IMR-90 (cell line): Measurements from ENCODE around the gene RABEP2. TPM values are rescaled to one million over a fixed set of nuclear protein-coding genes. Genes with fewer than 3 reads are reported as not detected.

ENCODE experiments used
- ATAC-seq: fragments of 200-7000 bp; cut with Tn5 transposase; 2 replicates; pipeline ENCODE4 v1.9.1; 2020; ENCODE audit warnings: low read depth, mild to moderate bottlenecking, moderate library complexity
- BruUV-seq: library from RNA; stranded (reverse); fragments of 400-500 nt; replicated peaks from 2 replicates; lab custom pipeline; 2021; lab: Mats Ljungman, UMichigan
- CTCF ChIA-PET: fragments of 300-600 bp; formaldehyde crosslinking; extraction: SDS; loops from one replicate; lab custom pipeline; 2021; ENCODE audit warnings: antibody characterized with exemption; lab: Yijun Ruan, JAX
- POLR2A ChIA-PET: fragments of 300-600 bp; sonication (Branson Sonifier 250); formaldehyde crosslinking; loops from one replicate; lab custom pipeline; 2022; ENCODE audit warnings: antibody characterized with exemption; ENCODE audit not compliant: unreplicated experiment; lab: Charles Lee
- DNase-seq: peaks from one replicate; pipeline ENCODE4 v3.0.0; 2013
- H2AFZ ChIP-seq: replicated peaks from 2 replicates; pipeline ENCODE3; 2013; ENCODE audit warnings: low read length, mild to moderate bottlenecking; ENCODE audit not compliant: poor library complexity
- H2AK5ac ChIP-seq: 2 replicates; pipeline ENCODE4 v1.6.1; 2013; ENCODE audit warnings: low read depth, low read length, inconsistent platforms
- H2AK9ac ChIP-seq: replicated peaks from 2 replicates; pipeline ENCODE3; 2013; ENCODE audit warnings: mild to moderate bottlenecking, low read depth, low read length, moderate library complexity; ENCODE audit not compliant: poor library complexity
- H2BK120ac ChIP-seq: 2 replicates; pipeline ENCODE4 v1.6.1; 2013; ENCODE audit warnings: low read depth, low read length, inconsistent platforms
- H2BK15ac ChIP-seq: 3 replicates; pipeline ENCODE4 v1.6.1; 2013; ENCODE audit warnings: low read depth, low read length, inconsistent platforms
- H2BK20ac ChIP-seq: 2 replicates; pipeline ENCODE4 v1.6.1; 2013; ENCODE audit warnings: low read depth, mild to moderate bottlenecking, inconsistent platforms, low read length, moderate library complexity
- H2BK5ac ChIP-seq: 2 replicates; pipeline ENCODE4 v1.6.1; 2013; ENCODE audit warnings: mild to moderate bottlenecking, low read depth, low read length, inconsistent platforms; ENCODE audit not compliant: poor library complexity, severe bottlenecking
- H3K14ac ChIP-seq: replicated peaks from 2 replicates; pipeline ENCODE4 v1.6.1; 2013; ENCODE audit warnings: low read depth, low read length, inconsistent platforms
- H3K18ac ChIP-seq: 2 replicates; pipeline ENCODE4 v1.6.1; 2013; ENCODE audit warnings: low read depth, low read length, control low read depth
- H3K23ac ChIP-seq: 2 replicates; pipeline ENCODE4 v1.6.1; 2013; ENCODE audit warnings: low read depth, low read length, inconsistent platforms
- H3K27ac ChIP-seq: 2 replicates; pipeline ENCODE4 v1.5.1; 2013; ENCODE audit warnings: mild to moderate bottlenecking, control low read depth, low read length; ENCODE audit not compliant: insufficient read depth
- H3K27me3 ChIP-seq: 2 replicates; pipeline ENCODE4 v1.6.1; 2013; ENCODE audit warnings: low read length; ENCODE audit not compliant: control insufficient read depth, insufficient read depth
- H3K36me3 ChIP-seq: 2 replicates; pipeline ENCODE4 v1.6.1; 2013; ENCODE audit warnings: low read length, mixed read lengths; ENCODE audit not compliant: control insufficient read depth, insufficient read depth
- H3K4ac ChIP-seq: 2 replicates; pipeline ENCODE4 v1.6.1; 2013; ENCODE audit warnings: low read depth, low read length, inconsistent platforms
- H3K4me1 ChIP-seq: 2 replicates; pipeline ENCODE4 v1.6.1; 2013; ENCODE audit warnings: low read length, mixed read lengths; ENCODE audit not compliant: control insufficient read depth, insufficient read depth
- H3K4me2 ChIP-seq: 2 replicates; pipeline ENCODE4 v1.6.1; 2013; ENCODE audit warnings: low read depth, mild to moderate bottlenecking, control low read depth, low read length, moderate library complexity
- H3K4me3 ChIP-seq: 2 replicates; pipeline ENCODE4 v1.5.1; 2013; ENCODE audit warnings: low read depth, mild to moderate bottlenecking, control low read depth, low read length, moderate library complexity; ENCODE audit not compliant: insufficient read depth
- H3K56ac ChIP-seq: 2 replicates; pipeline ENCODE4 v1.6.1; 2013; ENCODE audit warnings: low read length, inconsistent platforms; ENCODE audit not compliant: insufficient read depth; ENCODE audit errors: extremely low read depth
- H3K79me1 ChIP-seq, 2 experiments: 2 replicates each; pipeline ENCODE4 v1.6.1; 2013; ENCODE audit warnings: low read length in 2 of 2, inconsistent platforms in 1 of 2, low read depth in 1 of 2
- H3K9ac ChIP-seq: 2 replicates; pipeline ENCODE4 v1.6.1; 2013; ENCODE audit warnings: low read depth, low read length, control low read depth
- H3K9me1 ChIP-seq: 2 replicates; pipeline ENCODE4 v1.6.1; 2013; ENCODE audit warnings: low read length, inconsistent platforms; ENCODE audit not compliant: insufficient read depth
- H3K9me3 ChIP-seq: 2 replicates; pipeline ENCODE4 v1.6.1; 2013; ENCODE audit warnings: low read length; ENCODE audit not compliant: control insufficient read depth, insufficient read depth
- H4K20me1 ChIP-seq: 2 replicates; pipeline ENCODE4 v1.6.1; 2013; ENCODE audit warnings: low read length, inconsistent platforms; ENCODE audit not compliant: insufficient read depth
- H4K5ac ChIP-seq: 2 replicates; pipeline ENCODE4 v1.6.1; 2013; ENCODE audit warnings: mild to moderate bottlenecking, low read depth, low read length, control low read depth
- H4K8ac ChIP-seq, 2 experiments: 2 replicates each; pipeline ENCODE4 v1.6.1; 2013; ENCODE audit warnings: low read depth in 2 of 2, low read length in 2 of 2, control low read depth in 1 of 2, inconsistent platforms in 1 of 2
- H4K91ac ChIP-seq: 2 replicates; pipeline ENCODE4 v1.6.1; 2013; ENCODE audit warnings: low read depth, low read length, inconsistent platforms; ENCODE audit not compliant: insufficient read depth
- CHD1 ChIP-seq: IDR thresholded peaks from 2 replicates; pipeline ENCODE4 v1.6.1; 2012; ENCODE audit warnings: low read depth, low read length, improper control_type of control experiment
- RCOR1 ChIP-seq: IDR thresholded peaks from 2 replicates; pipeline ENCODE4 v1.6.1; 2012; ENCODE audit warnings: mild to moderate bottlenecking, low read length, improper control_type of control experiment; ENCODE audit not compliant: insufficient replicate concordance
- WGBS, 2 experiments: methylation state at CpG; one replicate each; pipeline versions ENCODE4 v1.1.5 to v1.1.7; 2013; ENCODE audit warnings: missing lambda C conversion rate in 2 of 2; ENCODE audit not compliant: insufficient read length in 1 of 2; ENCODE audit errors: extremely low coverage in 2 of 2; 5-methylcytosine and 5-hydroxymethylcytosine counted together
- dilution Hi-C: fragments of 300-500 bp; cut with HindIII; formaldehyde crosslinking; loops from one replicate; pipeline ENCODE4 v1.14.3; 2018; ENCODE audit warnings: low sequenced_read_pairs; ENCODE audit not compliant: unreplicated experiment
- in situ Hi-C: fragments of 300-500 bp; cut with MboI; formaldehyde crosslinking; loops from 3 replicates; pipeline ENCODE4 v1.14.3; 2019; ENCODE audit warnings: low sequenced_read_pairs, inconsistent platforms, mixed read lengths
- intact Hi-C: fragments of 100-400 bp; cut with micrococcal nuclease; formaldehyde crosslinking; loops from 2 replicates; pipeline ENCODE4 v1.10.0; 2022
- polyA plus RNA-seq, 3 experiments: library from polyadenylated mRNA; depleted of rRNA; stranded (reverse); fragments of >200 nt; gene quantifications; 2 replicates each; pipeline ENCODE4 v1.2.3, GENCODE V29; 2012; ENCODE audit warnings: low replicate concordance in 1 of 3
- total RNA-seq: library from RNA; depleted of rRNA; stranded (reverse); fragments of >200 nt; gene quantifications from 2 replicates; pipeline ENCODE4 v1.2.3, GENCODE V29; 2012

RABEP2 gene
- total and polyA plus RNA-seq, 2 of the 4 experiments (the other 2 are of a cell fraction): 12.2 to 20.0 TPM

- Histone ChIP-seq H3K4me2 (no peak overlapping the region), H4K5ac (no peak overlapping the region), H3K36me3 (peaks cover 34% of the 10 kb centered on the region), H3K4ac (no peak overlapping the region), H2BK120ac (no peak overlapping the region), H2AK9ac (peak overlapping the region; percentile 52), H3K79me1 (peaks cover 26 to 60% of the 10 kb centered on the region in 2 experiments), H3K27ac (no peak overlapping the region), H3K27me3 (no peaks in the 10 kb centered on the region), H3K9me1 (peaks cover 8% of the 10 kb centered on the region; the same call in 1 of the 2 replicates), H3K9me3 (no peaks in the 10 kb centered on the region), H2AFZ (no peak overlapping the region), H3K9ac (no peak overlapping the region), H3K18ac (no peak overlapping the region), H3K4me1 (peaks cover 5% of the 10 kb centered on the region; the same call in 1 of the 2 replicates), H4K20me1 (peaks cover 12% of the 10 kb centered on the region), H2BK5ac (no peak overlapping the region), H2AK5ac (no peak overlapping the region), H4K8ac (no peak overlapping the region), H3K56ac (no peak overlapping the region), H2BK15ac (no peak overlapping the region), H4K91ac (no peak overlapping the region), H3K4me3 (no peak overlapping the region), H3K14ac (no peak overlapping the region), H3K23ac (no peak overlapping the region), H2BK20ac (no peak overlapping the region)
- 87% methylated on average over 12 of the region's 17 CpGs; no CpG with 5 or more reads in 1 of the 2 experiments for WGBS, 2 experiments
- ChIA-PET CTCF (no interaction called here), POLR2A (no interaction called here)
- BruUV-seq: no TSS peak
- DNase-seq: no peak
- in situ Hi-C loops (no loop called here), dilution Hi-C loops (no loop called here), intact Hi-C loops (no loop called here)
- no peak for ATAC-seq
- TF ChIP-seq RCOR1 (no peak), CHD1 (no peak)
Observed at GRCh38 chr16:28866454-28866804, 58.6 kb downstream of the RABEP2 start.
